ENCODE measurements around the gene CLIC1. TPM values are rescaled to one million over a fixed set of nuclear protein-coding genes. Genes with fewer than 3 reads are reported as not detected.

CLIC1 gene
- total RNA-seq, 2 experiments from 2014 or later = 61.2 to 61.5 TPM

GRCh38 chr6:31691564-31692108 lies 44.7 kb downstream of the CLIC1 start:
- DNase-seq (no peak), ATAC-seq (ENCODE audit: poor library complexity) (no peak)
- H3K27me3 Mint-ChIP-seq = no peaks in the 10 kb centered on the region
- no peaks in the 10 kb centered on the region for H3K27me3 ChIP-seq (ENCODE audit: control insufficient read depth in 1 of 2, insufficient read depth in 2 of 2, low read length in 2 of 2)
- H3K27ac ChIP-seq (ENCODE audit: low read depth in 1 of 2, low read length in 2 of 2) = no peak overlapping the region
- POLR2A ChIA-PET = no interaction called here
- H3K36me3 ChIP-seq (ENCODE audit: insufficient read depth, low read length) = peaks cover 86% of the 10 kb centered on the region
- intact Hi-C loops (cut with DNase I, micrococcal nuclease) = no loop called here
- no peaks in the 10 kb centered on the region for H3K9me3 ChIP-seq (ENCODE audit: control insufficient read depth in 1 of 2, insufficient read depth in 1 of 2, low read length in 2 of 2)
- H3K4me3 ChIP-seq (ENCODE audit: low read length) = no peak overlapping the region
- H3K9me3 Mint-ChIP-seq = no peaks in the 10 kb centered on the region
- CTCF ChIA-PET = no interaction called here
- H3K27ac Mint-ChIP-seq = no peak overlapping the region
- H3K4me3 Mint-ChIP-seq = no peak overlapping the region
- no peaks in the 10 kb centered on the region for H3K4me1 Mint-ChIP-seq (ENCODE audit: low read depth)
- H3K36me3 Mint-ChIP-seq (ENCODE audit: low read depth) = peaks cover 84% of the 10 kb centered on the region
- TF ChIP-seq, protein P1, sequence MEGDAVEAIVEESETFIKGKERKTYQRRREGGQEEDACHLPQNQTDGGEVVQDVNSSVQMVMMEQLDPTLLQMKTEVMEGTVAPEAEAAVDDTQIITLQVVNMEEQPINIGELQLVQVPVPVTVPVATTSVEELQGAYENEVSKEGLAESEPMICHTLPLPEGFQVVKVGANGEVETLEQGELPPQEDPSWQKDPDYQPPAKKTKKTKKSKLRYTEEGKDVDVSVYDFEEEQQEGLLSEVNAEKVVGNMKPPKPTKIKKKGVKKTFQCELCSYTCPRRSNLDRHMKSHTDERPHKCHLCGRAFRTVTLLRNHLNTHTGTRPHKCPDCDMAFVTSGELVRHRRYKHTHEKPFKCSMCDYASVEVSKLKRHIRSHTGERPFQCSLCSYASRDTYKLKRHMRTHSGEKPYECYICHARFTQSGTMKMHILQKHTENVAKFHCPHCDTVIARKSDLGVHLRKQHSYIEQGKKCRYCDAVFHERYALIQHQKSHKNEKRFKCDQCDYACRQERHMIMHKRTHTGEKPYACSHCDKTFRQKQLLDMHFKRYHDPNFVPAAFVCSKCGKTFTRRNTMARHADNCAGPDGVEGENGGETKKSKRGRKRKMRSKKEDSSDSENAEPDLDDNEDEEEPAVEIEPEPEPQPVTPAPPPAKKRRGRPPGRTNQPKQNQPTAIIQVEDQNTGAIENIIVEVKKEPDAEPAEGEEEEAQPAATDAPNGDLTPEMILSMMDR (IDR thresholded peaks at IDR 0.05) = no peak
- H3K4me1 ChIP-seq (ENCODE audit: insufficient read depth, low read length) = no peaks in the 10 kb centered on the region

- Mint-ChIP-seq H3K27ac (no peak overlapping the region), H3K27me3 (no peaks in the 10 kb centered on the region), H3K4me3 (no peak overlapping the region), H3K36me3 (ENCODE audit: low read depth) (peaks cover 84% of the 10 kb centered on the region), H3K9me3 (no peaks in the 10 kb centered on the region), H3K4me1 (ENCODE audit: low read depth) (no peaks in the 10 kb centered on the region)
- CTCF ChIA-PET = interaction anchor here (0.7 kb wide), 1 partner anchor 38 kb away, joined by 3 read pairs; no protein-coding TSS in a partner anchor
- ATAC-seq (ENCODE audit: poor library complexity) (no peak), DNase-seq (no peak)
- H3K9me3 ChIP-seq (ENCODE audit: control insufficient read depth in 1 of 2, insufficient read depth in 1 of 2, low read length in 2 of 2) = no peaks in the 10 kb centered on the region
- TF ChIP-seq, protein P1 (IDR thresholded peaks at IDR 0.05) = no peak
- H3K27ac ChIP-seq (ENCODE audit: low read depth in 1 of 2, low read length in 2 of 2) = no peak overlapping the region
- H3K36me3 ChIP-seq (ENCODE audit: insufficient read depth, low read length) = peaks cover 85% of the 10 kb centered on the region
- POLR2A ChIA-PET = no interaction called here
- H3K4me3 ChIP-seq (ENCODE audit: low read length) = no peak overlapping the region
- H3K4me1 ChIP-seq (ENCODE audit: insufficient read depth, low read length) = no peaks in the 10 kb centered on the region
- intact Hi-C loops (cut with DNase I, micrococcal nuclease) = no loop called here
- H3K27me3 ChIP-seq (ENCODE audit: control insufficient read depth in 1 of 2, insufficient read depth in 2 of 2, low read length in 2 of 2) = no peaks in the 10 kb centered on the region
These were observed 45.3 kb downstream of the CLIC1 start for GRCh38 chr6:31691078-31691463.

DNA sequence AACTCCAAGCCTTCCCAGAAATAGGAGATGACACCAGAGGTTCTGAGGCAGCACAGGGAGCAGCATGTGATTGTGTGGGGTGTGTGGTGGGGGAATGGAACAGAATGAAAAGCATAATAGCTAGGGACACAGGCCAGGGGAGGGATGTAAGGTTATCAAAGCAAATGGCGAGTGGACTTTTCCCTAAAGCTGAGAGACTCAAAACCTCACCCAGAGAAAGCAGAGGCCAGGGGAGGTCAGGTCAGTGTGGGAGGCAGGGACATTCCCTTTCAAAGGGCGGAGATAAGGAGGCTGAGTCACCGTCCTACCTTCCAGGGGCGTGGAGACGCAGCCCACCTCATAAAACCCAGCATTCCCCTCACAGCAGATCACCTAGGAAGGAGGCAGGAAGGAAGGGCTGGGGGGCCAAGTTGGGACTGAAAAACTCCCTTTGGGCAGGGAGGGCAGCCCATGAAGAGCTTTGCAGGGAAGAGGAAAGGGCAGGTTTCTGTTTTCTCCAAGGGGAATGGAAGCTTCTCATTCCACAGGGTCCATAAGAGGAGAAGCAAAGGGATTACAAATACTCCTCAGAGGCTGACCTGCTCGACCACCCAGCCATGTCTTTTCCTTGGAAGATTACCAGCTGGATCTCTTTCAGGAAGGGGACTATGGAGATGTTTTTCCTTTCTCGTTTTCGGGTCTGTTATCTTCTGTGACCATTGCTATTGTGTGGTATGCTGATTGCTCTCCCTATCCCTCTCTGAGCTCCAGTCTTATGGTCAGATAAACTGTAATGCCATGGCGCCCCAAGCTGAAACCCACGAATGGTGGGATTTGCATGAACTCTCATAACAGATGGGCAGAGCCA lies 45.9 kb downstream of the CLIC1 start:
- H3K9me3 Mint-ChIP-seq = no peaks in the 10 kb centered on the region
- H3K27ac Mint-ChIP-seq = no peak overlapping the region
- ATAC-seq (ENCODE audit: poor library complexity) = no peak
- Histone ChIP-seq H3K4me3 (ENCODE audit: low read length) (no peak overlapping the region), H3K9me3 (ENCODE audit: control insufficient read depth in 1 of 2, insufficient read depth in 1 of 2, low read length in 2 of 2) (no peaks in the 10 kb centered on the region), H3K27ac (ENCODE audit: low read depth in 1 of 2, low read length in 2 of 2) (no peak overlapping the region), H3K36me3 (ENCODE audit: insufficient read depth, low read length) (peaks cover 83% of the 10 kb centered on the region), H3K27me3 (ENCODE audit: control insufficient read depth in 1 of 2, insufficient read depth in 2 of 2, low read length in 2 of 2) (no peaks in the 10 kb centered on the region), H3K4me1 (ENCODE audit: insufficient read depth, low read length) (no peaks in the 10 kb centered on the region)
- ChIA-PET POLR2A (no interaction called here), CTCF (interaction anchor here (0.5 to 0.7 kb wide), 3 partner anchors 30 to 239 kb away, joined by 3 read pairs; partner anchors contain the start of gene C6orf47)
- H3K4me3 Mint-ChIP-seq = no peak overlapping the region
- TF ChIP-seq, protein P1 (IDR thresholded peaks at IDR 0.05) = no peak
- no peaks in the 10 kb centered on the region for H3K27me3 Mint-ChIP-seq
- DNase-seq = no peak
- intact Hi-C loops (cut with DNase I, micrococcal nuclease) = no loop called here
- H3K4me1 Mint-ChIP-seq (ENCODE audit: low read depth) = no peaks in the 10 kb centered on the region
- H3K36me3 Mint-ChIP-seq (ENCODE audit: low read depth) = peaks cover 88% of the 10 kb centered on the region

Measured in CD4-positive, alpha-beta T cell (primary cell).